Measurements from ENCODE around the gene CXXC1.

CXXC1 gene

GRCh38 chr18:50285071-50285470 is 2.4 kb downstream of the CXXC1 start:
- no peak for TF ChIP-seq CTCF (conservative IDR thresholded peaks at IDR 0.05; ENCODE audit: low read length)
- DNase-seq (ENCODE audit: low read depth) = no peak

GRCh38 chr18:50284255-50284885 is 3.1 kb downstream of the CXXC1 start:
- no peak for TF ChIP-seq CTCF (conservative IDR thresholded peaks at IDR 0.05; ENCODE audit: low read length)
- DNase-seq (ENCODE audit: low read depth) = peak; percentile 6
- no peak overlapping the region for H3K4me3 ChIP-seq (ENCODE audit: low read length)

More at GRCh38 chr18:50285071-50285470, 2.4 kb downstream of the CXXC1 start:
- H3K4me3 ChIP-seq (ENCODE audit: low read length) = no peak overlapping the region

- DNase-seq (ENCODE audit: low read depth) = no peak
- TF ChIP-seq CTCF (conservative IDR thresholded peaks at IDR 0.05; ENCODE audit: low read length) = no peak
- H3K4me3 ChIP-seq (ENCODE audit: low read length) = no peak overlapping the region
Measured at GRCh38 chr18:50283469-50284209, 3.9 kb downstream of the CXXC1 start.

- no peak overlapping the region; the same call in 1 of the 2 replicates for H3K4me3 ChIP-seq (ENCODE audit: low read length)
- no peak for DNase-seq (ENCODE audit: low read depth)
- no peak for TF ChIP-seq CTCF (conservative IDR thresholded peaks at IDR 0.05; ENCODE audit: low read length)
Measured at GRCh38 chr18:50282521-50283335, 4.8 kb downstream of the CXXC1 start.

GRCh38 chr18:50281972-50282520 is 5.4 kb downstream of the CXXC1 start:
- peak overlapping the region; percentile 100 for H3K4me3 ChIP-seq (ENCODE audit: low read length)
- no peak for TF ChIP-seq CTCF (conservative IDR thresholded peaks at IDR 0.05; ENCODE audit: low read length)
- DNase-seq (ENCODE audit: low read depth) = no peak

GRCh38 chr18:50281295-50281971 is 6.1 kb downstream of the CXXC1 start, which contains the start of gene MBD1:
Gene MBD1 (minus strand): TSS chr18:50281523. CDS start chr18:50279992, 1,531 bp downstream.
- TF ChIP-seq CTCF (conservative IDR thresholded peaks at IDR 0.05; ENCODE audit: low read length) = peak; percentile 34
- DNase-seq (ENCODE audit: low read depth) = peak; percentile 99

More at GRCh38 chr18:50281295-50281971, 6.1 kb downstream of the CXXC1 start, which contains the start of gene MBD1:
- peak within 1 kb of the TSS; percentile 100 for H3K4me3 ChIP-seq (ENCODE audit: low read length)

All from AG10803 (cell line).